HepG2 (cell line): Measurements from ENCODE around the gene CDC42SE2. TPM values are rescaled to one million over a fixed set of nuclear protein-coding genes. Genes with fewer than 3 reads are reported as not detected.

Source experiments
- ATAC-seq: fragments of 200-7000 bp; cut with Tn5 transposase; 3 replicates; pipeline ENCODE4 v1.9.1; 2020; ENCODE audit warnings: mild to moderate bottlenecking, moderate library complexity
- BruUV-seq: library from RNA; stranded (reverse); fragments of 400-500 nt; replicated peaks from 2 replicates; lab custom pipeline; 2021; lab: Mats Ljungman, UMichigan
- CTCF ChIA-PET: fragments of 300-600 bp; formaldehyde crosslinking; extraction: SDS; loops from one replicate; lab custom pipeline; 2021; ENCODE audit warnings: low total read pairs, inconsistent platforms, low intra/inter-chr PET ratio; lab: Yijun Ruan, JAX
- POLR2A ChIA-PET: fragments of 350-600 bp; sonication (Branson Sonifier 250); formaldehyde crosslinking; loops from one replicate; lab custom pipeline; 2020; ENCODE audit warnings: antibody characterized with exemption, inconsistent platforms; lab: Yijun Ruan, JAX
- DNase-seq: peaks from one replicate; pipeline ENCODE4 v3.0.0-alpha.2; 2015; ENCODE audit warnings: low spot score
- FAIRE-seq: peaks from 3 replicates; lab custom pipeline; 2011; peaks lifted over from hg19 to GRCh38; lab: Jason Lieb, UNC
- H2AFZ ChIP-seq: one replicate; pipeline ENCODE4 v1.6.1; 2011; ENCODE audit warnings: low read length, inconsistent platforms
- H3K27ac ChIP-seq: fragments of 300-600 bp; 3 replicates; pipeline ENCODE4 v1.8.0; 2011; ENCODE audit warnings: mixed run types, mild to moderate bottlenecking, mixed read lengths, low read length, inconsistent platforms; ENCODE audit not compliant: insufficient read depth; ENCODE audit errors: extremely low read length
- H3K27me3 ChIP-seq, 2 experiments: fragments of 200-600 bp in 1 of 2; 2 replicates in 1 of 2; 3 replicates in 1 of 2; pipeline versions ENCODE4 v1.6.0 to v1.8.0; 2011; ENCODE audit warnings: low read length in 2 of 2, mild to moderate bottlenecking in 2 of 2, moderate library complexity in 2 of 2, inconsistent platforms in 1 of 2; ENCODE audit not compliant: insufficient read depth in 2 of 2, control insufficient read depth in 1 of 2
- H3K36me3 ChIP-seq, 2 experiments: fragments of 200-600 bp in 1 of 2; replicated peaks in 1 of 2; 2 replicates in 1 of 2; 3 replicates in 1 of 2; pipeline versions ENCODE4 v1.5.1 to v1.8.0; 2011; ENCODE audit warnings: low read length in 2 of 2, inconsistent platforms in 1 of 2; ENCODE audit not compliant: insufficient read depth in 2 of 2, control insufficient read depth in 1 of 2
- H3K4me1 ChIP-seq: 2 replicates; pipeline ENCODE4 v1.5.1; 2012; ENCODE audit warnings: low read length, inconsistent platforms; ENCODE audit not compliant: insufficient read depth
- H3K4me2 ChIP-seq: 2 replicates; pipeline ENCODE4 v1.6.0; 2011; ENCODE audit warnings: low read depth, low read length, inconsistent platforms
- H3K4me3 ChIP-seq, 3 experiments: fragments of 200-600 bp in 1 of 3; sonication (generic), shearing (Covaris generic) in 1 of 3; replicated peaks in 1 of 3; 2 replicates each; pipeline ENCODE4 v1.5.1; 2011 to 2016; ENCODE audit warnings: low read length in 3 of 3, inconsistent platforms in 2 of 3, low read depth in 2 of 3, mild to moderate bottlenecking in 2 of 3, control low read depth in 1 of 3, mixed read lengths in 1 of 3; ENCODE audit not compliant: insufficient read depth in 1 of 3
- H3K79me2 ChIP-seq: one replicate; pipeline ENCODE4 v1.6.1; 2011; ENCODE audit warnings: low read length, inconsistent platforms; ENCODE audit not compliant: insufficient read depth
- H3K9ac ChIP-seq: 2 replicates; pipeline ENCODE4 v1.6.0; 2011; ENCODE audit warnings: mild to moderate bottlenecking, low read depth, low read length, inconsistent platforms; ENCODE audit not compliant: insufficient read depth
- H3K9me3 ChIP-seq: 2 replicates; pipeline ENCODE4 v1.5.1; 2012; ENCODE audit warnings: mild to moderate bottlenecking, low read length
- H4K20me1 ChIP-seq: 2 replicates; pipeline ENCODE4 v1.6.0; 2011; ENCODE audit warnings: inconsistent platforms, mild to moderate bottlenecking, low read length, moderate library complexity; ENCODE audit not compliant: insufficient read depth
- CEBPB ChIP-seq: IDR thresholded peaks from 2 replicates; pipeline ENCODE4 v1.6.1; 2011; ENCODE audit warnings: low read depth, low read length, improper control_type of control experiment, borderline replicate concordance
- DPF2 ChIP-seq: sonication (generic); formaldehyde crosslinking; IDR thresholded peaks from 2 replicates; pipeline ENCODE4 v1.4.0; 2020; ENCODE audit warnings: mild to moderate bottlenecking, low read depth, missing genetic modification reagents, borderline replicate concordance
- ZNF550 ChIP-seq: sonication (generic); formaldehyde crosslinking; IDR thresholded peaks from 2 replicates; pipeline ENCODE4 v1.4.0; 2020; ENCODE audit warnings: mild to moderate bottlenecking, missing genetic modification reagents, borderline replicate concordance
- WGBS: methylation state at CpG from one replicate; pipeline ENCODE4 v1.1.6; 2017; ENCODE audit warnings: low lambda C conversion rate; 5-methylcytosine and 5-hydroxymethylcytosine counted together
- in situ Hi-C: cut with HindIII; loops from 2 replicates; pipeline ENCODE4 v1.10.0; 2017; ENCODE audit warnings: low pct_unique_long_range_greater_than_20kb; ENCODE audit not compliant: extremely low pct_ligation_motif_present
- intact Hi-C: fragments of 100-400 bp; cut with micrococcal nuclease; formaldehyde crosslinking; loops from one replicate; pipeline ENCODE4 v1.10.0; 2022; ENCODE audit not compliant: unreplicated experiment
- polyA plus RNA-seq, 8 experiments: library from polyadenylated mRNA; depleted of rRNA in 3 of 8; stranded (reverse) in 7 of 8; unstranded in 1 of 8; fragments of >200 nt; fragmentation: Illumina TruSeq in 4 of 8; extraction: Trizol in 4 of 8; gene quantifications; 2 replicates each; pipeline versions ENCODE4 v1.2.1 to v1.2.3, GENCODE V29; 2011 to 2016; ENCODE audit warnings: low read depth in 4 of 8, missing spikeins in 1 of 8, mixed read lengths in 1 of 8; ENCODE audit not compliant: insufficient read depth in 1 of 8
- total RNA-seq, 5 experiments: library from RNA; depleted of rRNA; stranded (reverse); fragments of >200 nt; fragmentation: Illumina TruSeq; extraction: Trizol; gene quantifications; 2 replicates each; pipeline ENCODE4 v1.2.3, GENCODE V29; 2016; ENCODE audit warnings: low read depth in 1 of 5

The CDC42SE2 gene
- total and polyA plus RNA-seq, 2 of the 13 experiments (the other 11 are each of a cell fraction or from before 2014, with no cell fraction given): 19.6 to 25.0 TPM

DNA sequence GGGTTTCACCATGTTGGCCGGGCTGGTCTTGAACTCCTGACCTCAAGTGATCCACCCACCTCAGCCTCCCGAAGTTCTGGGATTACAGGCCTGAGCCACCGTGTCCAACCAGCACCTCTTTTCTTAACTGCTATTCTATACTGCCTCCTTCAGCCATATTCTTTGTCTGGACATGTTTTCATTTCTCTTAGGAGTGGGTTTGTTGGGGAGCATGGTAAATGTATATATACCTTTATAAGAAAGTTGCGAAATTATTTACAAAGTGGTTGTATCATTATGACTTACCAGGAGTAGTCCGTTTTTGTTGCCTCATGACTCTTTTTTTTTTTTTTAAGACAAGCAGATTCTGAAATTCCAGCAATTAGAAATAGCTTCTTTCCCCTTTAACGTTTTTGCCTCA lies 38.7 kb downstream of the CDC42SE2 start:
- DNase-seq (no peak), FAIRE-seq (no peak), ATAC-seq (no peak)
- H3K4me1 ChIP-seq: no peaks in the 10 kb centered on the region
- peaks cover 61% of the 10 kb centered on the region for H3K79me2 ChIP-seq
- H3K4me3 ChIP-seq: no peak overlapping the region
- H3K36me3 ChIP-seq: no peaks in the 10 kb centered on the region
- H3K27me3 ChIP-seq: no peaks in the 10 kb centered on the region
- H3K9ac ChIP-seq: no peak overlapping the region
- intact Hi-C loops (no loop called here), in situ Hi-C loops (no loop called here)
- no TSS peak for BruUV-seq
- peaks cover 5% of the 10 kb centered on the region; the same call in 1 of the 2 replicates for H3K9me3 ChIP-seq
- no peak overlapping the region for H2AFZ ChIP-seq
- TF ChIP-seq ZNF550 (CRISPR knock-in tag): no peak
- peak; percentile 48; the same call in 1 of the 2 replicates for TF ChIP-seq CEBPB
- ChIA-PET CTCF (no interaction called here), POLR2A (no interaction called here)
- H4K20me1 ChIP-seq: peaks cover 5% of the 10 kb centered on the region; the same call in 1 of the 2 replicates
- no peak overlapping the region for H3K4me2 ChIP-seq
- 88% methylated on average over 6 of the region's 6 CpGs for WGBS
- no peak overlapping the region for H3K27ac ChIP-seq

- CTCF ChIA-PET: no interaction called here
- no peak overlapping the region for H3K4me2 ChIP-seq
- peaks cover 5% of the 10 kb centered on the region; the same call in 1 of the 2 replicates for H3K9me3 ChIP-seq
- no peak overlapping the region for H3K9ac ChIP-seq
- no peak overlapping the region for H3K4me3 ChIP-seq
- no peak for DNase-seq
- no peak overlapping the region for H3K27ac ChIP-seq
- no peaks in the 10 kb centered on the region for H3K27me3 ChIP-seq
- no peak for FAIRE-seq
- no peak overlapping the region for H2AFZ ChIP-seq
- in situ Hi-C loops: no loop called here
- WGBS: 31% methylated on average over 1 of the region's 1 CpG
- no peaks in the 10 kb centered on the region for H3K4me1 ChIP-seq
- no peaks in the 10 kb centered on the region for H3K36me3 ChIP-seq
- no peak for ATAC-seq
- peaks cover 5% of the 10 kb centered on the region; the same call in 1 of the 2 replicates for H4K20me1 ChIP-seq
- TF ChIP-seq DPF2 (CRISPR knock-in tag): no peak
- TF ChIP-seq, all 625 proteins: peak for 0
- intact Hi-C loops: no loop called here
- POLR2A ChIA-PET: no interaction called here
- H3K79me2 ChIP-seq: peaks cover 57% of the 10 kb centered on the region
- BruUV-seq: no TSS peak
Observed at GRCh38 chr5:131303537-131303936, 39.7 kb downstream of the CDC42SE2 start.
